Measurements from ENCODE around the gene RHOF. TPM values are rescaled to one million over a fixed set of nuclear protein-coding genes. Genes with fewer than 3 reads are reported as not detected.

The RHOF gene
- total and polyA plus RNA-seq, 11 donors: 18.8 to 45.2 (median 25.7) TPM

GRCh38 chr12:121789233-121789781 is 4.2 kb downstream of the RHOF start:
- TF ChIP-seq, protein P1, sequence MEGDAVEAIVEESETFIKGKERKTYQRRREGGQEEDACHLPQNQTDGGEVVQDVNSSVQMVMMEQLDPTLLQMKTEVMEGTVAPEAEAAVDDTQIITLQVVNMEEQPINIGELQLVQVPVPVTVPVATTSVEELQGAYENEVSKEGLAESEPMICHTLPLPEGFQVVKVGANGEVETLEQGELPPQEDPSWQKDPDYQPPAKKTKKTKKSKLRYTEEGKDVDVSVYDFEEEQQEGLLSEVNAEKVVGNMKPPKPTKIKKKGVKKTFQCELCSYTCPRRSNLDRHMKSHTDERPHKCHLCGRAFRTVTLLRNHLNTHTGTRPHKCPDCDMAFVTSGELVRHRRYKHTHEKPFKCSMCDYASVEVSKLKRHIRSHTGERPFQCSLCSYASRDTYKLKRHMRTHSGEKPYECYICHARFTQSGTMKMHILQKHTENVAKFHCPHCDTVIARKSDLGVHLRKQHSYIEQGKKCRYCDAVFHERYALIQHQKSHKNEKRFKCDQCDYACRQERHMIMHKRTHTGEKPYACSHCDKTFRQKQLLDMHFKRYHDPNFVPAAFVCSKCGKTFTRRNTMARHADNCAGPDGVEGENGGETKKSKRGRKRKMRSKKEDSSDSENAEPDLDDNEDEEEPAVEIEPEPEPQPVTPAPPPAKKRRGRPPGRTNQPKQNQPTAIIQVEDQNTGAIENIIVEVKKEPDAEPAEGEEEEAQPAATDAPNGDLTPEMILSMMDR (IDR thresholded peaks at IDR 0.05): no peak
- no peak for TF ChIP-seq POLR2A (IDR thresholded peaks at IDR 0.05)
- Histone ChIP-seq H3K27me3 (no peaks in the 10 kb centered on the region), H3K36me3 (no peaks in the 10 kb centered on the region), H3K4me3 (peak overlapping the region in 4 of 12 donors; percentile 1 to 52 (median 1)), H3K9me3 (no peaks in the 10 kb centered on the region), H3K4me1 (peaks cover 3 to 83% (median 25%) of the 10 kb centered on the region in 12 donors), H3K27ac (peak overlapping the region; percentile 31 to 94 (median 74))
- DNase-seq: peak in 3 of 5 donors; percentile 65 to 68 (median 68)
- intact Hi-C loops (cut with DNase I): no loop called here
- 46 to 77% (median 60%) methylated on average over 12 to 13 of the region's 13 CpGs for WGBS, 4 donors
- peak in 1 of 4 donors; percentile 75 for ATAC-seq

GRCh38 chr12:121788176-121788818 is 5.2 kb downstream of the RHOF start:
- no peak for ATAC-seq
- H3K27me3 ChIP-seq: no peaks in the 10 kb centered on the region
- intact Hi-C loops (cut with DNase I): no loop called here
- peaks cover 3 to 77% (median 19%) of the 10 kb centered on the region in 12 donors for H3K4me1 ChIP-seq
- peak overlapping the region in 6 of 12 donors; percentile 7 to 94 (median 84) for H3K27ac ChIP-seq
- 68 to 83% (median 78%) methylated on average over 7 of the region's 7 CpGs for WGBS, 4 donors
- DNase-seq: peak in 1 of 5 donors; percentile 24
- H3K36me3 ChIP-seq: no peaks in the 10 kb centered on the region
- TF ChIP-seq POLR2A (IDR thresholded peaks at IDR 0.05): no peak
- TF ChIP-seq, protein P1 (IDR thresholded peaks at IDR 0.05): no peak
- H3K9me3 ChIP-seq: no peaks in the 10 kb centered on the region
- peak overlapping the region in 1 of 12 donors; percentile 3 for H3K4me3 ChIP-seq

DNA sequence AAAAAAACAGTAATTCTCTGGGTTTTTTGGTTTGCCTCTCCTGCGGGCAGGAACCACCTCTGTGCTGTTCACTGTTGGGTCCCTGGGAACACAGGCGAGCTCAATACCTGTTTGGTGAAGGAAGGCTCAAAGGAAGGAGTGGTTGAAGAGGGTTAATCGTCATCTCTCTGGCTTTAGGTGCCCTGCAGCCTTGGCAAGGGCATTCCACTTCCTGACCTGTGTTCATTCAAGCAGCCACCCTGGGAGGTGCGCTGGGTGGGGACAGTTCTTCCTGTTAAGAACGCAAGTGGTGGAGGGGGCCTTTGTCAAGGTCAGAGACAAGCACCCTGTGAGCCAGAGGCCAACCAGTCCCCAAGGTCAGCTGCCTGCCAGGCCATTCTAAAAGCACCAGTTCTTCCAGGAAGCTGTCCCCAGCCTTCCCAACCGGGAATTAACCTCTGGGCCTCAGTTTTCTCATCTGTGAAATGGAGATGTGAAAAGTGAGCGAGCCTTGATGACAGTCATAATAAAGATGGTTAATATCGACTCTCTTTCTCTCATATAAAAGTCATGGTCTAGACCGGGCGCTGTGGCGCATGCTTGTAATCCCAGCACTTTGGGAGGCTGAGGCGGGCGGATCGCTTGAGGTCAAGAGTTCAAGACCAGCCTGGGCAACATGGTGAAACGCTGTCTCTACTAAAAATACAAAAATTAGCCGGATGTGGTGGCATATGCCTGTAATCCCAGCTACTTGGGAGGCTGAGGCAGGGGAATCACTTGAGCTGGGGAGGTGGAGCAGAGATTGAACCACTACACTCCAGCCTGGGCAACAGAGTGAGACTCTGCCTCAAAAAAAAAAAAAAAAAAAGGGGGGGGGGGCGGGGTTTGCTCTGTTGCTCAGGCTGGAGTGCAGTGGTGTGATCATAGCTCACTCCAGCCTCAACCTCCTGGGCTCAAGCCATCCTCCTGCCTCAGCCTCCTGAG is 6.1 kb downstream of the RHOF start:
- intact Hi-C loops (cut with DNase I): no loop called here
- peak overlapping the region in 5 of 12 donors; percentile 18 to 94 (median 60) for H3K27ac ChIP-seq
- no peak overlapping the region for H3K4me3 ChIP-seq
- ATAC-seq (peak in 2 of 4 donors; percentile 23 to 26), DNase-seq (peak in 1 of 5 donors; percentile 51)
- TF ChIP-seq POLR2A (IDR thresholded peaks at IDR 0.05): no peak
- TF ChIP-seq, protein P1 (IDR thresholded peaks at IDR 0.05): no peak
- H3K36me3 ChIP-seq: no peaks in the 10 kb centered on the region
- H3K4me1 ChIP-seq: peaks cover 3 to 74% (median 16%) of the 10 kb centered on the region in 12 donors
- no peaks in the 10 kb centered on the region for H3K27me3 ChIP-seq
- H3K9me3 ChIP-seq: no peaks in the 10 kb centered on the region
- 73 to 89% (median 78%) methylated on average over 16 to 17 of the region's 17 CpGs for WGBS, 4 donors

All from heart left ventricle (tissue), 16 donors.